GM23338 (cell line): Measurements from ENCODE around the gene CHST15. TPM values are rescaled to one million over a fixed set of nuclear protein-coding genes. Genes with fewer than 3 reads are reported as not detected.

Experiments
- ATAC-seq: fragments of 200-7000 bp; cut with Tn5 transposase; 3 replicates; pipeline ENCODE4 v1.9.1; 2020
- DNase-seq: peaks from one replicate; pipeline ENCODE4 v3.0.0-alpha.2; 2015; ENCODE audit warnings: low spot score
- H2AFZ ChIP-seq: fragments of 200-600 bp; sonication (generic); 2 replicates; pipeline ENCODE4 v1.8.0; 2016; ENCODE audit warnings: antibody characterized with exemption, mild to moderate bottlenecking, moderate library complexity
- H3F3A ChIP-seq: fragments of 200-600 bp; sonication (generic); replicated peaks from 2 replicates; pipeline ENCODE4 v1.8.0; 2017; ENCODE audit warnings: antibody characterized with exemption, mixed run types, low read depth
- H3K27ac ChIP-seq: fragments of 200-600 bp; sonication (generic); 2 replicates; pipeline ENCODE4 v1.6.1; 2016; ENCODE audit warnings: low read depth
- H3K27me3 ChIP-seq: fragments of 200-600 bp; sonication (generic); 2 replicates; pipeline ENCODE4 v1.8.0; 2016; ENCODE audit warnings: mild to moderate bottlenecking, mixed run types, moderate library complexity; ENCODE audit not compliant: insufficient read depth
- H3K36me3 ChIP-seq: fragments of 200-600 bp; sonication (generic); 2 replicates; pipeline ENCODE4 v1.8.0; 2016; ENCODE audit warnings: mild to moderate bottlenecking; ENCODE audit not compliant: insufficient read depth
- H3K4me1 ChIP-seq: fragments of 200-600 bp; sonication (generic); 2 replicates; pipeline ENCODE4 v1.8.0; 2016; ENCODE audit warnings: mild to moderate bottlenecking, moderate library complexity; ENCODE audit not compliant: insufficient read depth
- H3K4me2 ChIP-seq: fragments of 200-600 bp; sonication (generic); 2 replicates; pipeline ENCODE4 v1.7.1; 2017; ENCODE audit warnings: mixed run types
- H3K4me3 ChIP-seq: fragments of 200-600 bp; sonication (generic); 2 replicates; pipeline ENCODE4 v1.6.1; 2016; ENCODE audit warnings: mixed run types
- H3K79me2 ChIP-seq: fragments of 200-600 bp; sonication (generic); replicated peaks from 2 replicates; pipeline ENCODE4 v1.8.0; 2017; ENCODE audit warnings: mild to moderate bottlenecking; ENCODE audit not compliant: insufficient read depth
- H3K9me2 ChIP-seq: fragments of 200-600 bp; sonication (generic); 2 replicates; pipeline ENCODE4 v1.8.0; 2017; ENCODE audit not compliant: insufficient read depth
- H4K20me1 ChIP-seq: fragments of 200-600 bp; sonication (generic); replicated peaks from 2 replicates; pipeline ENCODE4 v1.8.0; 2017; ENCODE audit warnings: mild to moderate bottlenecking; ENCODE audit not compliant: insufficient read depth
- H3K27ac Mint-ChIP-seq: 2 replicates; pipeline ENCODE4 v1.8.0; 2020; ENCODE audit warnings: inconsistent platforms, mild to moderate bottlenecking, moderate library complexity, mixed read lengths
- H3K27me3 Mint-ChIP-seq: 3 replicates; pipeline ENCODE4 v1.8.0; 2022; ENCODE audit warnings: low read depth, mild to moderate bottlenecking, moderate library complexity, mixed read lengths, inconsistent platforms; ENCODE audit not compliant: insufficient read depth, poor library complexity
- H3K36me3 Mint-ChIP-seq: 3 replicates; pipeline ENCODE4 v1.8.0; 2021; ENCODE audit warnings: low read depth, mild to moderate bottlenecking, inconsistent platforms, moderate library complexity, mixed read lengths
- H3K4me1 Mint-ChIP-seq: 3 replicates; pipeline ENCODE4 v1.8.0; 2020; ENCODE audit warnings: mild to moderate bottlenecking, inconsistent platforms, mixed read lengths
- H3K4me3 Mint-ChIP-seq: 3 replicates; pipeline ENCODE4 v1.8.0; 2021; ENCODE audit warnings: moderate library complexity, mild to moderate bottlenecking, inconsistent platforms, mixed read lengths
- H3K9me3 Mint-ChIP-seq: 3 replicates; pipeline ENCODE4 v1.8.0; 2020; ENCODE audit warnings: moderate library complexity, mild to moderate bottlenecking, inconsistent platforms, mixed read lengths
- CREB1 ChIP-seq: fragments of 250-450 bp; sonication (Bioruptor Pico); IDR thresholded peaks from 2 replicates; pipeline ENCODE4 v1.5.0; 2020; ENCODE audit warnings: low read depth, mild to moderate bottlenecking, moderate library complexity
- ETS1 ChIP-seq: IDR thresholded peaks from 2 replicates; pipeline ENCODE4 v1.6.1; 2016; ENCODE audit warnings: antibody characterized with exemption
- EZH2 ChIP-seq: fragments of 200-600 bp; sonication (generic); IDR thresholded peaks from one replicate; pipeline ENCODE4 v1.8.0; 2017; ENCODE audit warnings: antibody characterized with exemption, mild to moderate bottlenecking, low read depth; ENCODE audit not compliant: unreplicated experiment
- EZH2phosphoT487 ChIP-seq: fragments of 200-600 bp; sonication (generic); IDR thresholded peaks from one replicate; pipeline ENCODE4 v1.8.1; 2018; ENCODE audit warnings: antibody characterized with exemption; ENCODE audit not compliant: unreplicated experiment
- JUNB ChIP-seq: IDR thresholded peaks from one replicate; pipeline ENCODE4 v1.6.1; 2016; ENCODE audit warnings: antibody characterized with exemption; ENCODE audit not compliant: unreplicated experiment
- NANOG ChIP-seq: IDR thresholded peaks from 2 replicates; pipeline ENCODE4 v1.6.1; 2016; ENCODE audit warnings: antibody characterized with exemption, borderline replicate concordance
- POLR2AphosphoS5 ChIP-seq: IDR thresholded peaks from 2 replicates; pipeline ENCODE4 v1.6.1; 2016; ENCODE audit warnings: antibody characterized with exemption, low read depth
- REST ChIP-seq: IDR thresholded peaks from one replicate; pipeline ENCODE4 v1.6.1; 2018; ENCODE audit warnings: antibody characterized with exemption; ENCODE audit not compliant: unreplicated experiment
- STAT1 ChIP-seq: IDR thresholded peaks from one replicate; pipeline ENCODE4 v1.6.1; 2016; ENCODE audit warnings: antibody characterized with exemption; ENCODE audit not compliant: unreplicated experiment
- ZNF114 ChIP-seq: fragments of 250-450 bp; sonication (Bioruptor Pico); IDR thresholded peaks from 2 replicates; pipeline ENCODE4 v1.5.0; 2020; ENCODE audit warnings: mild to moderate bottlenecking, moderate library complexity
- ZNF331 ChIP-seq: fragments of 250-450 bp; sonication (Bioruptor Pico); IDR thresholded peaks from 2 replicates; pipeline ENCODE4 v1.5.0; 2020; ENCODE audit warnings: low read depth, mild to moderate bottlenecking, moderate library complexity
- polyA plus RNA-seq: library from polyadenylated mRNA; unstranded; fragments of >200 nt; fragmentation: Nextera tagmentation; extraction: Ambion mirVana; gene quantifications from 2 replicates; pipeline ENCODE4 v1.2.1, GENCODE V29; 2016
- total RNA-seq: library from RNA; depleted of rRNA; stranded (reverse); fragments of >200 nt; shearing (Covaris generic); gene quantifications from 2 replicates; pipeline ENCODE4 v1.2.3, GENCODE V29; 2014

Gene CHST15
- total and polyA plus RNA-seq, 2 experiments from 2014 or later: 2.6 to 11.2 TPM

- H3K4me3 Mint-ChIP-seq: no peak overlapping the region
- H3K4me3 ChIP-seq: no peak overlapping the region
- H3K4me2 ChIP-seq: no peak overlapping the region
- H4K20me1 ChIP-seq: no peaks in the 10 kb centered on the region; the same call in 1 of the 2 replicates
- peaks cover 11% of the 10 kb centered on the region for H3K27me3 Mint-ChIP-seq
- no peak for TF ChIP-seq CREB1
- no peak for TF ChIP-seq STAT1
- TF ChIP-seq ETS1: no peak
- TF ChIP-seq EZH2: no peak
- TF ChIP-seq POLR2AphosphoS5: no peak
- TF ChIP-seq NANOG: no peak
- no peak for TF ChIP-seq EZH2phosphoT487
- no peak for TF ChIP-seq ZNF331 (CRISPR knock-in tag)
- TF ChIP-seq ZNF114 (CRISPR knock-in tag): no peak
- TF ChIP-seq REST: no peak
- no peak for TF ChIP-seq JUNB
- H3K79me2 ChIP-seq: peaks cover 16% of the 10 kb centered on the region
- H3K27me3 ChIP-seq: no peaks in the 10 kb centered on the region
- no peak overlapping the region for H3K27ac Mint-ChIP-seq
- DNase-seq: no peak
- H3K27ac ChIP-seq: no peak overlapping the region
- no peaks in the 10 kb centered on the region for H3F3A ChIP-seq
- peaks cover 18% of the 10 kb centered on the region for H3K4me1 Mint-ChIP-seq
- H3K9me3 Mint-ChIP-seq: no peaks in the 10 kb centered on the region
- 0 out of 2 replicates have a peak, but pooled peaks cover 4% of the 10 kb centered on the region for H3K9me2 ChIP-seq
- no peaks in the 10 kb centered on the region; the same call in 2 of the 3 replicates for H3K36me3 Mint-ChIP-seq
- no peak for ATAC-seq
- H3K4me1 ChIP-seq: no peaks in the 10 kb centered on the region
- H3K36me3 ChIP-seq: no peaks in the 10 kb centered on the region
- no peak overlapping the region for H2AFZ ChIP-seq
These were observed 11.8 kb downstream of the CHST15 start for GRCh38 chr10:124081547-124082140.

- Histone ChIP-seq H3K79me2 (peaks cover 16% of the 10 kb centered on the region), H3K4me2 (no peak overlapping the region), H3K4me3 (no peak overlapping the region), H3F3A (no peaks in the 10 kb centered on the region), H3K27ac (no peak overlapping the region), H3K27me3 (no peaks in the 10 kb centered on the region), H2AFZ (no peak overlapping the region), H3K4me1 (peaks cover 5% of the 10 kb centered on the region; the same call in 1 of the 2 replicates), H4K20me1 (no peaks in the 10 kb centered on the region), H3K9me2 (0 out of 2 replicates have a peak, but pooled peaks cover 4% of the 10 kb centered on the region), H3K36me3 (no peaks in the 10 kb centered on the region)
- Mint-ChIP-seq H3K27me3 (peaks cover 11% of the 10 kb centered on the region), H3K27ac (no peak overlapping the region), H3K36me3 (no peaks in the 10 kb centered on the region; the same call in 2 of the 3 replicates), H3K4me3 (no peak overlapping the region), H3K9me3 (no peaks in the 10 kb centered on the region), H3K4me1 (peaks cover 18% of the 10 kb centered on the region)
- DNase-seq (no peak), ATAC-seq (no peak)
- TF ChIP-seq ETS1 (no peak), NANOG (no peak), JUNB (no peak)
These were observed 13.5 kb downstream of the CHST15 start for GRCh38 chr10:124079864-124080263.
